SK-N-SH (cell line): Measurements from ENCODE around the gene ZNF511. TPM values are rescaled to one million over a fixed set of nuclear protein-coding genes. Genes with fewer than 3 reads are reported as not detected.

Source experiments
- CTCF ChIA-PET: fragments of 300-600, 350-600 bp; formaldehyde crosslinking; extraction: SDS; loops from one replicate; lab custom pipeline; 2021; lab: Yijun Ruan, JAX
- POLR2A ChIA-PET: fragments of 350-600 bp; sonication (Branson Sonifier 250); formaldehyde crosslinking; extraction: SDS; loops from one replicate; lab custom pipeline; 2020; ENCODE audit warnings: antibody characterized with exemption, inconsistent platforms; lab: Yijun Ruan, JAX
- DNase-seq: peaks from one replicate; pipeline ENCODE4 v3.0.0; 2012
- H2AFZ ChIP-seq: fragments of 200-600 bp; sonication (generic); 2 replicates; pipeline ENCODE4 v1.8.1; 2016; ENCODE audit warnings: antibody characterized with exemption, mild to moderate bottlenecking, low read depth
- H3F3A ChIP-seq: fragments of 200-600 bp; sonication (generic); replicated peaks from 2 replicates; pipeline ENCODE3; 2016; ENCODE audit warnings: antibody characterized with exemption, mild to moderate bottlenecking; ENCODE audit not compliant: insufficient read depth
- H3K27ac ChIP-seq, 2 experiments: fragments of 200-500 bp in 1 of 2; fragments of 200-600 bp in 1 of 2; sonication (Bioruptor generic) in 1 of 2; sonication (generic), shearing (Covaris generic) in 1 of 2; 2 replicates each; pipeline versions ENCODE4 v1.5.1 to v1.6.1; 2014 to 2016; ENCODE audit warnings: low read depth in 2 of 2, inconsistent platforms in 1 of 2, low read length in 1 of 2, mild to moderate bottlenecking in 1 of 2, mixed read lengths in 1 of 2
- H3K27me3 ChIP-seq: fragments of 200-600 bp; sonication (generic), shearing (Covaris generic); 2 replicates; pipeline ENCODE4 v1.6.1; 2016; ENCODE audit warnings: mixed run types; ENCODE audit not compliant: insufficient read depth
- H3K36me3 ChIP-seq, 2 experiments: fragments of 200-500 bp in 1 of 2; fragments of 200-600 bp in 1 of 2; sonication (Bioruptor generic) in 1 of 2; sonication (generic) in 1 of 2; replicated peaks in 1 of 2; 2 replicates each; pipeline versions ENCODE3 to v1.5.1; 2014 to 2016; ENCODE audit warnings: low read length in 1 of 2, mild to moderate bottlenecking in 1 of 2; ENCODE audit not compliant: insufficient read depth in 2 of 2, control insufficient read depth in 1 of 2
- H3K4me1 ChIP-seq, 2 experiments: fragments of 200-500 bp in 1 of 2; fragments of 200-600 bp in 1 of 2; sonication (Bioruptor generic) in 1 of 2; sonication (generic), shearing (Covaris generic) in 1 of 2; 2 replicates each; pipeline versions ENCODE4 v1.5.1 to v1.6.1; 2014 to 2016; ENCODE audit warnings: low read depth in 1 of 2, low read length in 1 of 2, mixed run types in 1 of 2; ENCODE audit not compliant: insufficient read depth in 2 of 2, control insufficient read depth in 1 of 2
- H3K4me2 ChIP-seq: fragments of 200-600 bp; sonication (generic), shearing (Covaris generic); 2 replicates; pipeline ENCODE4 v1.6.1; 2017; ENCODE audit warnings: mixed run types
- H3K4me3 ChIP-seq, 2 experiments: fragments of 200-500 bp in 1 of 2; fragments of 200-600 bp in 1 of 2; sonication (Bioruptor generic) in 1 of 2; sonication (generic), shearing (Covaris generic) in 1 of 2; 2 replicates each; pipeline versions ENCODE4 v1.5.1 to v1.8.1; 2014 to 2016; ENCODE audit warnings: low read depth in 2 of 2, inconsistent platforms in 1 of 2, low read length in 1 of 2, mild to moderate bottlenecking in 1 of 2, mixed read lengths in 1 of 2, moderate library complexity in 1 of 2
- H3K79me2 ChIP-seq: fragments of 200-600 bp; sonication (generic); 2 replicates; pipeline ENCODE4 v1.8.1; 2017; ENCODE audit warnings: mild to moderate bottlenecking; ENCODE audit not compliant: insufficient read depth
- H3K9ac ChIP-seq: fragments of 200-600 bp; sonication (generic); 2 replicates; pipeline ENCODE4 v1.6.1; 2017; ENCODE audit warnings: mixed run types
- H3K9me2 ChIP-seq: fragments of 200-600 bp; sonication (generic); 2 replicates; pipeline ENCODE4 v1.6.1; 2017; ENCODE audit warnings: mixed run types
- H3K9me3 ChIP-seq: fragments of 200-600 bp; sonication (generic); 2 replicates; pipeline ENCODE4 v1.6.1; 2017; ENCODE audit warnings: mixed run types, mild to moderate bottlenecking, moderate library complexity
- H4K20me1 ChIP-seq: fragments of 200-600 bp; sonication (generic); 2 replicates; pipeline ENCODE4 v1.6.1; 2017; ENCODE audit warnings: mild to moderate bottlenecking, mixed run types; ENCODE audit not compliant: insufficient read depth
- CHD2 ChIP-seq: fragments of 150-350 bp; IDR thresholded peaks from 2 replicates; pipeline ENCODE4 v1.6.1; 2018; ENCODE audit warnings: low read length; ENCODE audit not compliant: partially characterized antibody
- EZH2phosphoT487 ChIP-seq: fragments of 200-600 bp; sonication (generic); IDR thresholded peaks from 2 replicates; pipeline ENCODE4 v1.6.1; 2017; ENCODE audit warnings: low read depth, mixed run types, mild to moderate bottlenecking, antibody characterized with exemption, moderate library complexity, borderline replicate concordance
- FOXM1 ChIP-seq: IDR thresholded peaks from 2 replicates; pipeline ENCODE4 v1.4.0; 2012; ENCODE audit warnings: low read depth, mild to moderate bottlenecking
- GABPA ChIP-seq: IDR thresholded peaks from 2 replicates; pipeline ENCODE4 v1.4.0; 2012; ENCODE audit warnings: low read depth, mild to moderate bottlenecking
- JUND ChIP-seq: IDR thresholded peaks from 2 replicates; pipeline ENCODE4 v1.4.0; 2012
- MAX ChIP-seq: IDR thresholded peaks from 2 replicates; pipeline ENCODE4 v1.4.0; 2012; ENCODE audit warnings: low read depth
- MXI1 ChIP-seq: IDR thresholded peaks from 2 replicates; pipeline ENCODE4 v1.6.1; 2012; ENCODE audit warnings: mild to moderate bottlenecking, low read depth, low read length, improper control_type of control experiment
- NRF1 ChIP-seq: IDR thresholded peaks from 2 replicates; pipeline ENCODE4 v1.6.1; 2012; ENCODE audit warnings: low read depth, mild to moderate bottlenecking, low read length
- RXRA ChIP-seq: IDR thresholded peaks from 2 replicates; pipeline ENCODE4 v1.4.0; 2012; ENCODE audit warnings: low read depth, mild to moderate bottlenecking, borderline replicate concordance
- SMC3 ChIP-seq: IDR thresholded peaks from 2 replicates; pipeline ENCODE4 v1.6.1; 2012; ENCODE audit warnings: low read depth, low read length, improper control_type of control experiment
- TCF12 ChIP-seq: IDR thresholded peaks from 2 replicates; pipeline ENCODE4 v1.4.0; 2012
- TEAD4 ChIP-seq: IDR thresholded peaks from 2 replicates; pipeline ENCODE4 v1.4.0; 2012; ENCODE audit warnings: mild to moderate bottlenecking, borderline replicate concordance; ENCODE audit not compliant: insufficient read depth
- WGBS: methylation state at CpG from one replicate; pipeline ENCODE4 v1.1.6; 2017; ENCODE audit warnings: low lambda C conversion rate; 5-methylcytosine and 5-hydroxymethylcytosine counted together
- polyA plus RNA-seq, 3 experiments: library from polyadenylated mRNA; depleted of rRNA; stranded (reverse); fragments of >200 nt; gene quantifications; 2 replicates each; pipeline ENCODE4 v1.2.3, GENCODE V29; 2012
- TF ChIP-seq, protein P1 (sequence below): IDR thresholded peaks from 2 replicates; pipeline ENCODE4; 2012
- TF ChIP-seq, protein P2 (sequence below): fragments of 150-350 bp; IDR thresholded peaks from 2 replicates; pipeline ENCODE4 v1.6.1; 2016; ENCODE audit warnings: mild to moderate bottlenecking, low read depth, low read length
- TF ChIP-seq, protein P3 (sequence below): fragments of 150-350 bp; IDR thresholded peaks from 2 replicates; pipeline ENCODE4 v1.6.1; 2017; ENCODE audit warnings: antibody characterized with exemption, low read length, low read depth, borderline replicate concordance
- TF ChIP-seq, protein P4 (sequence below): fragments of 200-600 bp; sonication (generic); IDR thresholded peaks from 2 replicates; pipeline ENCODE4 v1.6.1; 2017; ENCODE audit warnings: antibody characterized with exemption, mild to moderate bottlenecking, moderate library complexity
- TF ChIP-seq, protein P5 (sequence below): IDR thresholded peaks from 2 replicates; pipeline ENCODE4 v1.4.0; 2012; ENCODE audit warnings: low read depth, borderline replicate concordance

Gene ZNF511
- polyA plus RNA-seq, 1 of the 3 experiments (the other 2 are of a cell fraction) = 62.3 TPM

DNA sequence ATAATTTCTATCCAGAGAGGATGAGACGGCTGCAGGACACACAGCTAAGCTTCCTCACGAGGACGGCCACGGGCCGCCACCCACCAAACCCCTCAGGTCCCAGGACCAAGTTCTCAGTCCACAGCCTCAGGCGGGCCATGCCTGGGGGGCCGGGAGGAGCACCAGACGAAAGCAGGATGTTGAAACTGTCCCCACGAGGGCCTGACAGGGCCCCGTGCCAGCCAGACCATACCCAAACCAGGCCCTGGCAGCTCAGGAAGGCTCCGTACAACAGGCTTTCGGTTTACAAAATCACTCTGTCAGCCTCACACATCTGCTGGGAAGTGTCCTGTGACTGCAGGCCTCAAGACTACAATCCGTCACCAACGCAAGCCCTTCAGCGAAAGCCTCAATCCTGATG, 14.5 kb upstream of the ZNF511 start:
- H3K36me3 ChIP-seq = peaks cover 15 to 66% of the 10 kb centered on the region in 2 experiments
- no peaks in the 10 kb centered on the region for H3K9me3 ChIP-seq
- no peaks in the 10 kb centered on the region for H4K20me1 ChIP-seq
- H3K4me2 ChIP-seq = no peak overlapping the region
- no peaks in the 10 kb centered on the region for H3K9me2 ChIP-seq
- DNase-seq = no peak
- peaks cover under 1% of the 10 kb centered on the region; the same call in 1 of the 2 replicates for H3K79me2 ChIP-seq
- TF ChIP-seq, protein P1, sequence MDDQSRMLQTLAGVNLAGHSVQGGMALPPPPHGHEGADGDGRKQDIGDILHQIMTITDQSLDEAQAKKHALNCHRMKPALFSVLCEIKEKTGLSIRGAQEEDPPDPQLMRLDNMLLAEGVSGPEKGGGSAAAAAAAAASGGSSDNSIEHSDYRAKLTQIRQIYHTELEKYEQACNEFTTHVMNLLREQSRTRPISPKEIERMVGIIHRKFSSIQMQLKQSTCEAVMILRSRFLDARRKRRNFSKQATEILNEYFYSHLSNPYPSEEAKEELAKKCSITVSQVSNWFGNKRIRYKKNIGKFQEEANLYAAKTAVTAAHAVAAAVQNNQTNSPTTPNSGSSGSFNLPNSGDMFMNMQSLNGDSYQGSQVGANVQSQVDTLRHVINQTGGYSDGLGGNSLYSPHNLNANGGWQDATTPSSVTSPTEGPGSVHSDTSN = no peak
- no peak for TF ChIP-seq TEAD4
- no peak for TF ChIP-seq SMC3
- no peak for TF ChIP-seq CHD2
- no peak for TF ChIP-seq GABPA
- TF ChIP-seq, protein P2, sequence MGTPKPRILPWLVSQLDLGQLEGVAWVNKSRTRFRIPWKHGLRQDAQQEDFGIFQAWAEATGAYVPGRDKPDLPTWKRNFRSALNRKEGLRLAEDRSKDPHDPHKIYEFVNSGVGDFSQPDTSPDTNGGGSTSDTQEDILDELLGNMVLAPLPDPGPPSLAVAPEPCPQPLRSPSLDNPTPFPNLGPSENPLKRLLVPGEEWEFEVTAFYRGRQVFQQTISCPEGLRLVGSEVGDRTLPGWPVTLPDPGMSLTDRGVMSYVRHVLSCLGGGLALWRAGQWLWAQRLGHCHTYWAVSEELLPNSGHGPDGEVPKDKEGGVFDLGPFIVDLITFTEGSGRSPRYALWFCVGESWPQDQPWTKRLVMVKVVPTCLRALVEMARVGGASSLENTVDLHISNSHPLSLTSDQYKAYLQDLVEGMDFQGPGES = no peak
- no peak for TF ChIP-seq RXRA
- no peak for TF ChIP-seq NRF1
- TF ChIP-seq FOXM1 = no peak
- TF ChIP-seq MXI1 = no peak
- TF ChIP-seq, protein P3, sequence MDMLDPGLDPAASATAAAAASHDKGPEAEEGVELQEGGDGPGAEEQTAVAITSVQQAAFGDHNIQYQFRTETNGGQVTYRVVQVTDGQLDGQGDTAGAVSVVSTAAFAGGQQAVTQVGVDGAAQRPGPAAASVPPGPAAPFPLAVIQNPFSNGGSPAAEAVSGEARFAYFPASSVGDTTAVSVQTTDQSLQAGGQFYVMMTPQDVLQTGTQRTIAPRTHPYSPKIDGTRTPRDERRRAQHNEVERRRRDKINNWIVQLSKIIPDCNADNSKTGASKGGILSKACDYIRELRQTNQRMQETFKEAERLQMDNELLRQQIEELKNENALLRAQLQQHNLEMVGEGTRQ = no peak
- TF ChIP-seq JUND = no peak
- TF ChIP-seq, all 33 proteins: peak for 0
- ChIA-PET CTCF (interaction anchor here (1.2 kb wide), 1 partner anchor 14 kb away, joined by 5 read pairs; no protein-coding TSS in a partner anchor), POLR2A (no interaction called here)
- Histone ChIP-seq H3K4me3 (no peak overlapping the region), H3K27me3 (no peaks in the 10 kb centered on the region), H3K27ac (no peak overlapping the region), H2AFZ (no peak overlapping the region), H3K4me1 (peaks cover 0 to 14% of the 10 kb centered on the region in 2 experiments; a peak in 2 of 4 replicates), H3F3A (peaks cover 8% of the 10 kb centered on the region), H3K9ac (no peak overlapping the region)
- 97% methylated on average over 9 of the region's 15 CpGs for WGBS

DNA sequence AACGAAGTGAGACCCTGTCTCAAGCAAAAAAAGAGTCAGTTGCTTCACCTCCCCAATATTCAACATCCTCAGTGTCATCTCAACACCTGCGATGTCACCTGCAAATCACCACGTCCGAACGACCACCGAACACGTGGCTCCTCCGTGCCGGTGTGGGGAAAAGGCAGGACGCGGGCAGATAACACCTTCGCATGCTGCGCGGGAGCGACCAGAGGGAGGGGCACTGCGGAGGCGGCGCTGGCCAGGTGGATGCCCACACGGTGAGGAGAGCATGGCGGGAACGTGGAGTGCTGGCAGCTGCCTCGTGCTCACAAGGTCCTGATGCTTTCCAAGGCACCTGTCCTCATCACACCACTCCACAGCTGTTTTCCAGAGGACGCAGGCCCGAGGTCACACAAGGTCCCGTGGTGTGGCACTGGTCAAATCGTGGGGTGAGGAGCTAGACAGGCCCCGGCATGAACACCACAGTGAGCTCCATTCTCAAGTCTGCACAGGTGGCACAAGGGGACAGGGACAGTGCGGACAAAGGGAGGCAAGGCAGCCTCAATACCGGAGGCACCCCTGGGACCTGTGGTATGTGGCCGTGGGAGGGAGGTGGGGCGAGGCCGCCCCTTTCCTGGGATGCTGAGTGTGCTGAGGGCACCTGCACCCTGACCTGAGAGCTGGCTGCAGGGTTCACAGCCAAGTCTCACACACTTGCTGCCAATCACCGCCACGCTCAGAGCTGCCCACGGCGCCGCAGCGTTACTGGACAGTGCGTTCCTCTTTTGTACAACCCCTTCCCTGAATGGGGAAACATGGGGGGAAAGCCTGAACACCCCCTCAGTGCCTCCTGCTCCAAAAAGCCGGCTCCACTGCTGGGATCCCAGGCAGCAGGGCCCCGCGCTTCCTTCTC, 13.0 kb upstream of the ZNF511 start:
- ChIA-PET POLR2A (no interaction called here), CTCF (interaction anchor here (1.7 kb wide), 1 partner anchor 12 kb away, joined by 10 read pairs; no protein-coding TSS in a partner anchor)
- no peaks in the 10 kb centered on the region for H4K20me1 ChIP-seq
- no peak overlapping the region for H3K4me3 ChIP-seq
- H3K9ac ChIP-seq = no peak overlapping the region
- no peak overlapping the region for H3K27ac ChIP-seq
- TF ChIP-seq, protein P4, sequence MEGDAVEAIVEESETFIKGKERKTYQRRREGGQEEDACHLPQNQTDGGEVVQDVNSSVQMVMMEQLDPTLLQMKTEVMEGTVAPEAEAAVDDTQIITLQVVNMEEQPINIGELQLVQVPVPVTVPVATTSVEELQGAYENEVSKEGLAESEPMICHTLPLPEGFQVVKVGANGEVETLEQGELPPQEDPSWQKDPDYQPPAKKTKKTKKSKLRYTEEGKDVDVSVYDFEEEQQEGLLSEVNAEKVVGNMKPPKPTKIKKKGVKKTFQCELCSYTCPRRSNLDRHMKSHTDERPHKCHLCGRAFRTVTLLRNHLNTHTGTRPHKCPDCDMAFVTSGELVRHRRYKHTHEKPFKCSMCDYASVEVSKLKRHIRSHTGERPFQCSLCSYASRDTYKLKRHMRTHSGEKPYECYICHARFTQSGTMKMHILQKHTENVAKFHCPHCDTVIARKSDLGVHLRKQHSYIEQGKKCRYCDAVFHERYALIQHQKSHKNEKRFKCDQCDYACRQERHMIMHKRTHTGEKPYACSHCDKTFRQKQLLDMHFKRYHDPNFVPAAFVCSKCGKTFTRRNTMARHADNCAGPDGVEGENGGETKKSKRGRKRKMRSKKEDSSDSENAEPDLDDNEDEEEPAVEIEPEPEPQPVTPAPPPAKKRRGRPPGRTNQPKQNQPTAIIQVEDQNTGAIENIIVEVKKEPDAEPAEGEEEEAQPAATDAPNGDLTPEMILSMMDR = no peak
- TF ChIP-seq, protein P5, sequence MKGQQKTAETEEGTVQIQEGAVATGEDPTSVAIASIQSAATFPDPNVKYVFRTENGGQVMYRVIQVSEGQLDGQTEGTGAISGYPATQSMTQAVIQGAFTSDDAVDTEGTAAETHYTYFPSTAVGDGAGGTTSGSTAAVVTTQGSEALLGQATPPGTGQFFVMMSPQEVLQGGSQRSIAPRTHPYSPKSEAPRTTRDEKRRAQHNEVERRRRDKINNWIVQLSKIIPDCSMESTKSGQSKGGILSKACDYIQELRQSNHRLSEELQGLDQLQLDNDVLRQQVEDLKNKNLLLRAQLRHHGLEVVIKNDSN = no peak
- TF ChIP-seq SMC3 (no peak), TCF12 (no peak), EZH2phosphoT487 (no peak), TEAD4 (no peak), MAX (no peak)
- no peaks in the 10 kb centered on the region for H3K27me3 ChIP-seq
- no peaks in the 10 kb centered on the region for H3K9me3 ChIP-seq
- peaks cover 8% of the 10 kb centered on the region for H3F3A ChIP-seq
- H3K4me1 ChIP-seq = peaks cover 0 to 14% of the 10 kb centered on the region in 2 experiments; a peak in 2 of 4 replicates
- H3K9me2 ChIP-seq = no peaks in the 10 kb centered on the region
- 94% methylated on average over 31 of the region's 42 CpGs for WGBS
- no peak overlapping the region for H2AFZ ChIP-seq
- no peak for DNase-seq
- H3K79me2 ChIP-seq = peaks cover 4% of the 10 kb centered on the region; the same call in 1 of the 2 replicates
- peaks cover 13 to 63% of the 10 kb centered on the region in 2 experiments for H3K36me3 ChIP-seq
- H3K4me2 ChIP-seq = no peak overlapping the region
